HG03442 (cell line): ENCODE measurements around the gene UBE2V1.
"Not testable (repeated sequence)": the region's sequence is repeated elsewhere in the genome, so short reads cannot be mapped to it uniquely, and the experiment has no call there.

ENCODE experiments used
- ATAC-seq: cut with Tn5 transposase; IDR thresholded peaks from one replicate; pipeline ENCODE4 v1.9.1; 2021; ENCODE audit warnings: mild to moderate bottlenecking, moderate library complexity; ENCODE audit not compliant: unreplicated experiment

UBE2V1 gene

GRCh38 chr20:50097843-50098242, 15.1 kb downstream of the UBE2V1 start:
- ATAC-seq, result no peak

GRCh38 chr20:50096237-50096636, 16.7 kb downstream of the UBE2V1 start:
- no peak for ATAC-seq

- no peak for ATAC-seq
Measured at GRCh38 chr20:50095476-50096078, 17.4 kb downstream of the UBE2V1 start.

GRCh38 chr20:50094522-50094921, 18.4 kb downstream of the UBE2V1 start:
- ATAC-seq, result no peak

GRCh38 chr20:50093240-50093639, 19.7 kb downstream of the UBE2V1 start:
- no peak for ATAC-seq

- no peak for ATAC-seq
Measured at GRCh38 chr20:50092436-50092835, 20.5 kb downstream of the UBE2V1 start.

- no peak for ATAC-seq
Measured at GRCh38 chr20:50089787-50090177, 23.2 kb downstream of the UBE2V1 start.

- no peak for ATAC-seq
Measured at GRCh38 chr20:50089140-50089786, 23.7 kb downstream of the UBE2V1 start.

GRCh38 chr20:50088022-50088421, 24.9 kb downstream of the UBE2V1 start:
- ATAC-seq, result no peak

GRCh38 chr20:50085481-50086365, 27.2 kb downstream of the UBE2V1 start:
- no peak for ATAC-seq

- ATAC-seq, result no peak
Measured at GRCh38 chr20:50085146-50085480, 27.8 kb downstream of the UBE2V1 start.

- ATAC-seq, result no peak
Measured at GRCh38 chr20:50083034-50083433, 29.9 kb downstream of the UBE2V1 start.

GRCh38 chr20:50082056-50082455, 30.9 kb downstream of the UBE2V1 start:
- not testable (repeated sequence) for ATAC-seq

- ATAC-seq, result no peak
Measured at GRCh38 chr20:50077818-50078601, 34.9 kb downstream of the UBE2V1 start.

GRCh38 chr20:50073500-50073899, 39.5 kb downstream of the UBE2V1 start:
- ATAC-seq, result no peak

GRCh38 chr20:50071039-50071888, 41.7 kb downstream of the UBE2V1 start:
- ATAC-seq, result peak; percentile 79

GRCh38 chr20:50070361-50070760, 42.6 kb downstream of the UBE2V1 start:
- no peak for ATAC-seq

- ATAC-seq, result no peak
Measured at GRCh38 chr20:50068041-50068651, 44.8 kb downstream of the UBE2V1 start.

GRCh38 chr20:50067461-50067860, 45.5 kb downstream of the UBE2V1 start:
- ATAC-seq, result no peak

- no peak for ATAC-seq
Measured at GRCh38 chr20:50067018-50067417, 45.9 kb downstream of the UBE2V1 start.
